ENCODE results near the gene ACBD6. TPM values are rescaled to one million over a fixed set of nuclear protein-coding genes. Genes with fewer than 3 reads are reported as not detected.

Gene ACBD6
- total and polyA plus RNA-seq, 4 donors = 8.3 to 17.3 (median 14.0) TPM

GRCh38 chr1:180286417-180286816, 216.0 kb downstream of the ACBD6 start:
- H3K9me3 ChIP-seq (ENCODE audit: control insufficient read depth in 4 of 4, low read length in 3 of 4) = no peaks in the 10 kb centered on the region
- no peak for DNase-seq (ENCODE audit: low spot score)
- H3K4me3 ChIP-seq (ENCODE audit: low read depth in 1 of 3, low read length in 3 of 3) = no peak overlapping the region
- no peak for TF ChIP-seq RXRA (IDR thresholded peaks at IDR 0.05)
- TF ChIP-seq MAX (IDR thresholded peaks at IDR 0.05) = no peak
- TF ChIP-seq FOXA1 (IDR thresholded peaks at IDR 0.05) = no peak
- TF ChIP-seq ZBTB33 (IDR thresholded peaks at IDR 0.05) = no peak
- TF ChIP-seq YY1 (IDR thresholded peaks at IDR 0.05) = no peak
- TF ChIP-seq RAD21 (IDR thresholded peaks at IDR 0.05) = no peak
- peaks cover 0 to 6% (median 0%) of the 10 kb centered on the region in 4 donors for H3K4me1 ChIP-seq (ENCODE audit: control insufficient read depth in 4 of 4, insufficient read depth in 4 of 4, low read length in 3 of 4)
- no peak overlapping the region for H3K9ac ChIP-seq (ENCODE audit: low read depth in 1 of 2, low read length in 2 of 2)
- H3K27ac ChIP-seq (ENCODE audit: low read depth in 1 of 2, low read length in 2 of 2) = no peak overlapping the region
- H3K36me3 ChIP-seq (ENCODE audit: control insufficient read depth in 4 of 4, insufficient read depth in 3 of 4, low read depth in 1 of 4, low read length in 3 of 4) = peaks cover 0 to 2% (median under 1%) of the 10 kb centered on the region in 4 donors
- no peaks in the 10 kb centered on the region for H3K27me3 ChIP-seq (ENCODE audit: control insufficient read depth in 4 of 4, insufficient read depth in 4 of 4, low read length in 3 of 4)

GRCh38 chr1:180283098-180283497, 219.3 kb downstream of the ACBD6 start:
- Histone ChIP-seq H3K36me3 (ENCODE audit: control insufficient read depth in 4 of 4, insufficient read depth in 3 of 4, low read depth in 1 of 4, low read length in 3 of 4) (peaks cover 0 to 2% (median under 1%) of the 10 kb centered on the region in 4 donors), H3K4me1 (ENCODE audit: control insufficient read depth in 4 of 4, insufficient read depth in 4 of 4, low read length in 3 of 4) (no peaks in the 10 kb centered on the region), H3K9me3 (ENCODE audit: control insufficient read depth in 4 of 4, low read length in 3 of 4) (no peaks in the 10 kb centered on the region), H3K27ac (ENCODE audit: low read depth in 1 of 2, low read length in 2 of 2) (no peak overlapping the region), H3K27me3 (ENCODE audit: control insufficient read depth in 4 of 4, insufficient read depth in 4 of 4, low read length in 3 of 4) (no peaks in the 10 kb centered on the region), H3K9ac (ENCODE audit: low read depth in 1 of 2, low read length in 2 of 2) (no peak overlapping the region), H3K4me3 (ENCODE audit: low read depth in 1 of 3, low read length in 3 of 3) (no peak overlapping the region)
- no peak for TF ChIP-seq JUND (IDR thresholded peaks at IDR 0.05)
- no peak for TF ChIP-seq ATF3 (IDR thresholded peaks at IDR 0.05)
- no peak for TF ChIP-seq MAX (IDR thresholded peaks at IDR 0.05)
- 96% methylated on average over 4 of the region's 4 CpGs for WGBS
- no peak for DNase-seq (ENCODE audit: low spot score)

GRCh38 chr1:180282401-180283044, 219.9 kb downstream of the ACBD6 start:
- no peak overlapping the region for H3K27ac ChIP-seq (ENCODE audit: low read depth in 1 of 2, low read length in 2 of 2)
- H3K36me3 ChIP-seq (ENCODE audit: control insufficient read depth in 4 of 4, insufficient read depth in 3 of 4, low read depth in 1 of 4, low read length in 3 of 4) = peaks cover 0 to 2% (median under 1%) of the 10 kb centered on the region in 4 donors
- H3K27me3 ChIP-seq (ENCODE audit: control insufficient read depth in 4 of 4, insufficient read depth in 4 of 4, low read length in 3 of 4) = no peaks in the 10 kb centered on the region
- no peak overlapping the region for H3K9ac ChIP-seq (ENCODE audit: low read depth in 1 of 2, low read length in 2 of 2)
- WGBS = 85% methylated on average over 5 of the region's 5 CpGs
- H3K4me1 ChIP-seq (ENCODE audit: control insufficient read depth in 4 of 4, insufficient read depth in 4 of 4, low read length in 3 of 4) = no peaks in the 10 kb centered on the region
- TF ChIP-seq EGR1 (IDR thresholded peaks at IDR 0.05; ENCODE audit: low read depth in 2 of 2) (no peak), RXRA (IDR thresholded peaks at IDR 0.05) (no peak), JUND (IDR thresholded peaks at IDR 0.05) (no peak), CTCF (IDR thresholded peaks at IDR 0.05; ENCODE audit: low read depth, low read length, missing input control) (no peak)
- H3K9me3 ChIP-seq (ENCODE audit: control insufficient read depth in 4 of 4, low read length in 3 of 4) = no peaks in the 10 kb centered on the region
- H3K4me3 ChIP-seq (ENCODE audit: low read depth in 1 of 3, low read length in 3 of 3) = no peak overlapping the region
- DNase-seq (ENCODE audit: low spot score) = no peak

Measured in liver (tissue), 9 donors.